Cardiac muscle cell (in vitro differentiated cells and primary cell): ENCODE data around the gene CMIP. TPM values are rescaled to one million over a fixed set of nuclear protein-coding genes. Genes with fewer than 3 reads are reported as not detected.

Experiments
- DNase-seq, 2 donors: peaks; one replicate each; pipeline versions ENCODE4 v3.0.0 to v3.0.0-alpha.2; 2010 to 2017; ENCODE audit warnings: low read depth in 1 of 2, low spot score in 1 of 2
- H3K27ac ChIP-seq: fragments of 200-600 bp; sonication (generic); 2 replicates; pipeline ENCODE4 v1.5.1; 2016
- H3K27me3 ChIP-seq: fragments of 200-600 bp; sonication (generic); 2 replicates; pipeline ENCODE4 v1.6.0; 2016; ENCODE audit warnings: control low read depth
- H3K36me3 ChIP-seq: fragments of 200-600 bp; sonication (generic); 2 replicates; pipeline ENCODE4 v1.5.1; 2016; ENCODE audit warnings: control low read depth
- H3K4me1 ChIP-seq: fragments of 200-600 bp; sonication (generic); 2 replicates; pipeline ENCODE4 v1.8.1; 2017; ENCODE audit warnings: low read depth, mild to moderate bottlenecking, mixed run types
- H3K4me3 ChIP-seq: fragments of 200-600 bp; sonication (generic); 2 replicates; pipeline ENCODE4 v1.5.1; 2016; ENCODE audit warnings: mild to moderate bottlenecking
- H3K9me3 ChIP-seq: fragments of 200-600 bp; sonication (generic); 2 replicates; pipeline ENCODE4 v1.5.1; 2017; ENCODE audit warnings: low read depth, mild to moderate bottlenecking, control low read depth
- CTCF ChIP-seq: IDR thresholded peaks from 2 replicates; pipeline ENCODE4 v1.5.1; 2012; ENCODE audit warnings: low read depth, mild to moderate bottlenecking, low read length
- polyA plus RNA-seq: library from polyadenylated mRNA; unstranded; fragments of >200 nt; fragmentation: Nextera tagmentation; extraction: Ambion mirVana; gene quantifications from 2 replicates; pipeline ENCODE4 v1.2.1, GENCODE V29; 2016
- total RNA-seq: library from RNA; depleted of rRNA; stranded (reverse); fragments of >200 nt; gene quantifications from 2 replicates; pipeline ENCODE4 v1.2.3, GENCODE V29; 2016

CMIP gene
- total and polyA plus RNA-seq, 2 experiments from 2014 or later: 1.8 to 22.2 TPM

GRCh38 chr16:81700780-81701165, 256.2 kb downstream of the CMIP start:
- H3K27ac ChIP-seq: no peak overlapping the region

GRCh38 chr16:81701296-81701970, 256.8 kb downstream of the CMIP start:
- Histone ChIP-seq H3K36me3 (peaks cover 10% of the 10 kb centered on the region), H3K9me3 (no peaks in the 10 kb centered on the region)

More at GRCh38 chr16:81700780-81701165, 256.2 kb downstream of the CMIP start:
- Histone ChIP-seq H3K4me1 (peaks cover 8% of the 10 kb centered on the region), H3K4me3 (no peak overlapping the region), H3K27me3 (no peaks in the 10 kb centered on the region), H3K36me3 (peaks cover 10% of the 10 kb centered on the region), H3K9me3 (no peaks in the 10 kb centered on the region)
- no peak for DNase-seq
- TF ChIP-seq CTCF: no peak

GRCh38 chr16:81702506-81702905, 257.9 kb downstream of the CMIP start:
- TF ChIP-seq CTCF: no peak

More at GRCh38 chr16:81701296-81701970, 256.8 kb downstream of the CMIP start:
- H3K27ac ChIP-seq: no peak overlapping the region
- H3K27me3 ChIP-seq: no peaks in the 10 kb centered on the region
- H3K4me3 ChIP-seq: no peak overlapping the region
- peaks cover 7% of the 10 kb centered on the region for H3K4me1 ChIP-seq
- no peak for DNase-seq
- TF ChIP-seq CTCF: no peak

GRCh38 chr16:81703177-81704155, 258.9 kb downstream of the CMIP start:
- peak in 1 of 2 donors; percentile 93 for DNase-seq
- Histone ChIP-seq H3K9me3 (no peaks in the 10 kb centered on the region), H3K27me3 (no peaks in the 10 kb centered on the region), H3K4me3 (no peak overlapping the region), H3K4me1 (no peaks in the 10 kb centered on the region), H3K27ac (no peak overlapping the region), H3K36me3 (peaks cover 10% of the 10 kb centered on the region)
- no peak for TF ChIP-seq CTCF

More at GRCh38 chr16:81702506-81702905, 257.9 kb downstream of the CMIP start:
- Histone ChIP-seq H3K9me3 (no peaks in the 10 kb centered on the region), H3K27me3 (no peaks in the 10 kb centered on the region), H3K4me1 (no peaks in the 10 kb centered on the region), H3K36me3 (peaks cover 10% of the 10 kb centered on the region), H3K27ac (no peak overlapping the region), H3K4me3 (no peak overlapping the region)
- DNase-seq: no peak

- Histone ChIP-seq H3K27ac (no peak overlapping the region), H3K9me3 (no peaks in the 10 kb centered on the region), H3K36me3 (peaks cover 10% of the 10 kb centered on the region), H3K4me1 (no peaks in the 10 kb centered on the region), H3K27me3 (no peaks in the 10 kb centered on the region), H3K4me3 (no peak overlapping the region)
- no peak for DNase-seq
- TF ChIP-seq CTCF: no peak
These were observed 260.7 kb downstream of the CMIP start for GRCh38 chr16:81705261-81705660.
